ENCODE results near the gene ELFN2. TPM values are rescaled to one million over a fixed set of nuclear protein-coding genes. Genes with fewer than 3 reads are reported as not detected.
A peak's percentile ranks its signal among the peaks of the same experiment; 100 is the strongest.

ELFN2 gene
- total RNA-seq, 1 donor from 2014 or later, result not detected

DNA sequence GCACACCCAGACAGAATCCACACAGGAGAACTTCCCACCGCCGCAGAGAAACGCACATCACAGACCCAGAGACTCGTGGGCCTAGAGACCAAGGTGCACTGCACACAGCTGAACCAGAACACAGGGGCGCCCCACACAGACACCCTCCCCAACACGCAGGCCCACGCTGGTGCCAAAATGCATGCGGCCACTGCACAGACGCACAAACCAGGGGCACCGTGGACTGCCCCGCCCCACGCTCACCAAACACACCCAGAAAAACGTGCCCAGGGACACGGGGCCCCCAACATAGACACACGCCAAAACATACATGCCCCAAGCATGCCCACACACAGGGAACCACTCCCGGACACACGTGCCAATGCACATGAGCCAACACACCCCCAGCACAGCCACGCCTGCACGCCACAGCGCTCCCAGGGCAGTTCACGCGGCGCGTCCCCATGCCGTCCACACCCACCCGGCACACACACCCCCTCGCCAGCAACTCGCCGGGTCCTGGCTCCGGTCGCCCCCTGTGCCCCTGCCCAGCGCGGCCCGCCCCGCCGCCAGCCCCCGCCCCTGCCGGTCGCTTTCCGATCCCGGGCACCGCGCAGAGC is 7.8 kb downstream of the ELFN2 start:
- ATAC-seq (ENCODE audit: low read depth) (no peak), DNase-seq (no peak)
- H3K4me3 Mint-ChIP-seq, result peak overlapping the region; percentile 70
- POLR2A ChIA-PET, result no interaction called here
- no peaks in the 10 kb centered on the region for H3K36me3 Mint-ChIP-seq (ENCODE audit: low read depth)
- H3K9me3 Mint-ChIP-seq, result no peaks in the 10 kb centered on the region
- H3K27ac Mint-ChIP-seq, result no peak overlapping the region
- H3K27me3 Mint-ChIP-seq, result peaks cover 66% of the 10 kb centered on the region
- intact Hi-C loops (cut with micrococcal nuclease), result no loop called here
- CTCF ChIA-PET, result no interaction called here
- TF ChIP-seq, protein P1, sequence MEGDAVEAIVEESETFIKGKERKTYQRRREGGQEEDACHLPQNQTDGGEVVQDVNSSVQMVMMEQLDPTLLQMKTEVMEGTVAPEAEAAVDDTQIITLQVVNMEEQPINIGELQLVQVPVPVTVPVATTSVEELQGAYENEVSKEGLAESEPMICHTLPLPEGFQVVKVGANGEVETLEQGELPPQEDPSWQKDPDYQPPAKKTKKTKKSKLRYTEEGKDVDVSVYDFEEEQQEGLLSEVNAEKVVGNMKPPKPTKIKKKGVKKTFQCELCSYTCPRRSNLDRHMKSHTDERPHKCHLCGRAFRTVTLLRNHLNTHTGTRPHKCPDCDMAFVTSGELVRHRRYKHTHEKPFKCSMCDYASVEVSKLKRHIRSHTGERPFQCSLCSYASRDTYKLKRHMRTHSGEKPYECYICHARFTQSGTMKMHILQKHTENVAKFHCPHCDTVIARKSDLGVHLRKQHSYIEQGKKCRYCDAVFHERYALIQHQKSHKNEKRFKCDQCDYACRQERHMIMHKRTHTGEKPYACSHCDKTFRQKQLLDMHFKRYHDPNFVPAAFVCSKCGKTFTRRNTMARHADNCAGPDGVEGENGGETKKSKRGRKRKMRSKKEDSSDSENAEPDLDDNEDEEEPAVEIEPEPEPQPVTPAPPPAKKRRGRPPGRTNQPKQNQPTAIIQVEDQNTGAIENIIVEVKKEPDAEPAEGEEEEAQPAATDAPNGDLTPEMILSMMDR (IDR thresholded peaks at IDR 0.05), result no peak
- peaks cover 27% of the 10 kb centered on the region for H3K4me1 Mint-ChIP-seq

DNA sequence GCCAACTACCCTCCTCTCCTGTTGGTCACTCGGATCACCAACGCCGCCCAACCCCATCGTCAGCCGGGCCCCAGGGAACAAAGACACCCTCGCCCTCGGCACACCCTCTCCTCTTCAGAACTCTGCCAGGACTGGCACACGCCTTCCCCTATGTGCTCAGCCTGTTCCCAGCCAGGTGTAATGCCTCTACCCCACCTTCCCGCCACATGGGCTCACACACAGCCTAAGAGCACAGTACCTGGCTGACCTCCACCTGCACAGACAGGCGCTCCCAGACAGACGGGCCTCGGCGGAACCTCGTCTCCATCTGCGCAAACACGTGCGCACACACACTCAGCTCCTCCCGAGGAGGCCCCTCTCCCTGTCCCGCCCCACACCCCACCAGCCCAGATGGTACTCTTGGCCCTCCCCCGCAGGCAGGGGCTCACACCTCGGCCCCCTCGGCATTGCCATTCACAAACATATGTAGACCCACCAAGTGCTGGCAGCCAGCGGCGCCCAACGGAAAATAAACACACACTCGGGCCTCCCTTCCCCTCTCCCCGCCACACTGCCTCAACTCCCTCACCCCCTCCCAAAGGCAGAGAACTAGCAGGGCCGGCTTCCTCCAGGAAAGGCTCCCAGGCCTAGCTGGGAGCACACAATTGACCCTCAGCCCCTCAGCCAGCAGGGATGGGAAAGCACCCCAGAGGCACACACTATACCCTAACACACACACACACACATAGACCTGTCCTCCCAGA is 8.5 kb downstream of the ELFN2 start:
- ATAC-seq (ENCODE audit: low read depth) (no peak), DNase-seq (no peak)
- H3K36me3 Mint-ChIP-seq (ENCODE audit: low read depth), result no peaks in the 10 kb centered on the region
- peaks cover 27% of the 10 kb centered on the region for H3K4me1 Mint-ChIP-seq
- intact Hi-C loops (cut with micrococcal nuclease), result no loop called here
- CTCF ChIA-PET, result no interaction called here
- peak overlapping the region; percentile 12 for H3K4me3 Mint-ChIP-seq
- peaks cover 63% of the 10 kb centered on the region for H3K27me3 Mint-ChIP-seq
- TF ChIP-seq, protein P1 (IDR thresholded peaks at IDR 0.05), result no peak
- POLR2A ChIA-PET, result interaction anchor here (0.6 kb wide), 1 partner anchor 146 kb away, joined by 4 read pairs; no protein-coding TSS in a partner anchor
- no peaks in the 10 kb centered on the region for H3K9me3 Mint-ChIP-seq
- no peak overlapping the region for H3K27ac Mint-ChIP-seq

- intact Hi-C loops (cut with micrococcal nuclease), result no loop called here
- POLR2A ChIA-PET, result no interaction called here
Observed at GRCh38 chr22:37417677-37418348, 9.5 kb downstream of the ELFN2 start.

GRCh38 chr22:37417264-37417663 is 10.0 kb downstream of the ELFN2 start:
- Mint-ChIP-seq H3K27me3 (peaks cover 66% of the 10 kb centered on the region), H3K4me1 (peaks cover 27% of the 10 kb centered on the region)
- TF ChIP-seq, protein P1 (IDR thresholded peaks at IDR 0.05), result no peak

More at GRCh38 chr22:37417677-37418348, 9.5 kb downstream of the ELFN2 start:
- CTCF ChIA-PET, result no interaction called here
- H3K27me3 Mint-ChIP-seq, result peaks cover 65% of the 10 kb centered on the region
- TF ChIP-seq, protein P1 (IDR thresholded peaks at IDR 0.05), result no peak
- no peak overlapping the region for H3K4me3 Mint-ChIP-seq
- ATAC-seq (ENCODE audit: low read depth) (no peak), DNase-seq (no peak)
- H3K36me3 Mint-ChIP-seq (ENCODE audit: low read depth), result no peaks in the 10 kb centered on the region
- no peaks in the 10 kb centered on the region for H3K9me3 Mint-ChIP-seq
- no peak overlapping the region for H3K27ac Mint-ChIP-seq
- H3K4me1 Mint-ChIP-seq, result peaks cover 27% of the 10 kb centered on the region

GRCh38 chr22:37416827-37417226 is 10.5 kb downstream of the ELFN2 start:
- CTCF ChIA-PET, result no interaction called here
- POLR2A ChIA-PET, result no interaction called here
- H3K9me3 Mint-ChIP-seq, result no peaks in the 10 kb centered on the region
- DNase-seq (no peak), ATAC-seq (ENCODE audit: low read depth) (no peak)
- H3K36me3 Mint-ChIP-seq (ENCODE audit: low read depth), result no peaks in the 10 kb centered on the region
- intact Hi-C loops (cut with micrococcal nuclease), result no loop called here
- peaks cover 27% of the 10 kb centered on the region for H3K4me1 Mint-ChIP-seq
- TF ChIP-seq, protein P1 (IDR thresholded peaks at IDR 0.05), result no peak
- no peak overlapping the region for H3K4me3 Mint-ChIP-seq
- H3K27ac Mint-ChIP-seq, result no peak overlapping the region
- H3K27me3 Mint-ChIP-seq, result peaks cover 63% of the 10 kb centered on the region

More at GRCh38 chr22:37417264-37417663, 10.0 kb downstream of the ELFN2 start:
- ChIA-PET CTCF (no interaction called here), POLR2A (no interaction called here)
- intact Hi-C loops (cut with micrococcal nuclease), result no loop called here
- ATAC-seq (ENCODE audit: low read depth) (no peak), DNase-seq (no peak)
- Mint-ChIP-seq H3K9me3 (no peaks in the 10 kb centered on the region), H3K27ac (no peak overlapping the region), H3K4me3 (no peak overlapping the region), H3K36me3 (ENCODE audit: low read depth) (no peaks in the 10 kb centered on the region)
